ENCODE data around the gene SYNGR1.

Gene SYNGR1

DNA sequence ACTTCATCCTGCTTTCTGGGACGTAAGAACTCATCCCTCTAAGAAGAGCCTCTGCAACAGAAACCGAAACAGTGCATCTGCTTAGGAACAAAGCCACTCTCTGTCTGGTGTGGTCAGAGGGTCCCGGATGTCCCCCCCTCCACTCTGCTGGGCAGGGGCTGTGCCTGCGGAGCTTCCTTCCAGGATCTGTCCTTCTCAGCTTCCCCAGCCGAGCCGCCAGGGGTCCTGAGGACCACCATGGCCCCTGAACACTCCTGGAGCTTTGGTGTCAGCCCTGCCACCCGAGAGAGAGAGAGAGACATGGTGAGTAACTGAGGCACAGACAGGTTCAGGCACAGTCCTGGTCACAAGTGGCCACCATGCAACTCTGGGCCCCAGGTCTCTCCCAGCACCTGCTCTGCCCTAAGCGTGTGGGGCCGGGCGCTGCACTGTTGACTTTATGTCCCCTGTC is 82.6 kb downstream of the SYNGR1 start:
- no peak overlapping the region for H2AFZ ChIP-seq
- H3K4me1 ChIP-seq, result no peaks in the 10 kb centered on the region
- H3K4me2 ChIP-seq (ENCODE audit: low read length), result no peak overlapping the region
- H3K79me2 ChIP-seq, result no peaks in the 10 kb centered on the region
- H3K27me3 ChIP-seq (ENCODE audit: control insufficient read depth, insufficient read depth, low read length), result no peaks in the 10 kb centered on the region
- no peaks in the 10 kb centered on the region for H3K36me3 ChIP-seq (ENCODE audit: control insufficient read depth, insufficient read depth, low read length)
- no peak overlapping the region for H3K4me3 ChIP-seq (ENCODE audit: low read depth, low read length)
- H3K27ac ChIP-seq, result peak overlapping the region; percentile 66
- no peak overlapping the region for H3K9ac ChIP-seq
- TF ChIP-seq, protein P1, sequence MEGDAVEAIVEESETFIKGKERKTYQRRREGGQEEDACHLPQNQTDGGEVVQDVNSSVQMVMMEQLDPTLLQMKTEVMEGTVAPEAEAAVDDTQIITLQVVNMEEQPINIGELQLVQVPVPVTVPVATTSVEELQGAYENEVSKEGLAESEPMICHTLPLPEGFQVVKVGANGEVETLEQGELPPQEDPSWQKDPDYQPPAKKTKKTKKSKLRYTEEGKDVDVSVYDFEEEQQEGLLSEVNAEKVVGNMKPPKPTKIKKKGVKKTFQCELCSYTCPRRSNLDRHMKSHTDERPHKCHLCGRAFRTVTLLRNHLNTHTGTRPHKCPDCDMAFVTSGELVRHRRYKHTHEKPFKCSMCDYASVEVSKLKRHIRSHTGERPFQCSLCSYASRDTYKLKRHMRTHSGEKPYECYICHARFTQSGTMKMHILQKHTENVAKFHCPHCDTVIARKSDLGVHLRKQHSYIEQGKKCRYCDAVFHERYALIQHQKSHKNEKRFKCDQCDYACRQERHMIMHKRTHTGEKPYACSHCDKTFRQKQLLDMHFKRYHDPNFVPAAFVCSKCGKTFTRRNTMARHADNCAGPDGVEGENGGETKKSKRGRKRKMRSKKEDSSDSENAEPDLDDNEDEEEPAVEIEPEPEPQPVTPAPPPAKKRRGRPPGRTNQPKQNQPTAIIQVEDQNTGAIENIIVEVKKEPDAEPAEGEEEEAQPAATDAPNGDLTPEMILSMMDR (IDR thresholded peaks at IDR 0.05), result no peak
- H3K9me3 ChIP-seq (ENCODE audit: control insufficient read depth, low read length), result no peaks in the 10 kb centered on the region

DNA sequence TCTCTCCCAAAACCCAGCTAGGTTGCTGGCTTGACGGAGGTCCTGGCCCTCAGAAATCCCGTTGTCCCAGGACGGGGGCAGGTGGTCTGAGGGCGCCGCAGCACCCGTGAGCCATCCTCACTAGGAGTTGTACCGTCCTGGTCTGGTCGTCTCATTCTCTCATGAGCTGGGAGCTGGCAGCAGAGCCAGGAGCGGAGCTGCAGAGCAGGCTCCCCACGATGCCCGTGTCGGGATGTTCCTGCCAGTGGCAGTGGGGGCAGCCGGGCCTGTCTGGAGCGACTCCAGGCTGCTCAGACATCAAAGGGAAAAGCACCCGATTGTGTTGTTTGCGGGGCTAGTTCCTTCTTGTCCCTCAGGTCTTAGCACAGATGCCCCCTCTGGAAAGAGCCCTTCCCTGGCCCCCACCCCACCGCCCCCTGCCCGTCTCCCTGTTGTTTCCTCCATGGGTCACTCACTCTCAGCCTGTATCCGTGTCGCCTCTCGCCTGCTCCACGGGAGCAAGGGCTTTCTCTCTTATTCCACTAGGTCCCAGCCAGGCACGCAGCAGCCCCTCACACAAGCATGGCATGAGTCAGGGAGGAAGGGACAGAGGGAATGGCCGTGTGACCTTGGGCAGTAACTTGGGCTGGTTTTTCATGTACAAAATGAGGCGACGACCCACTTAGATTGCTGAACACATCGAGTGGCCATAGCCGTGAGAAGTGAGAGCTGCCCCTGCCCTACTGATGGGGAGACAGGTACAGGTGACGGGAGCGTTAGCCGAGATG is 83.9 kb downstream of the SYNGR1 start:
- H3K36me3 ChIP-seq (ENCODE audit: control insufficient read depth, insufficient read depth, low read length), result no peaks in the 10 kb centered on the region
- no peak overlapping the region for H2AFZ ChIP-seq
- TF ChIP-seq, protein P1 (IDR thresholded peaks at IDR 0.05), result no peak
- H3K4me2 ChIP-seq (ENCODE audit: low read length), result no peak overlapping the region
- H3K27me3 ChIP-seq (ENCODE audit: control insufficient read depth, insufficient read depth, low read length), result no peaks in the 10 kb centered on the region
- no peaks in the 10 kb centered on the region for H3K79me2 ChIP-seq
- H3K27ac ChIP-seq, result no peak overlapping the region
- no peak overlapping the region for H3K9ac ChIP-seq
- H3K4me1 ChIP-seq, result no peaks in the 10 kb centered on the region
- H3K9me3 ChIP-seq (ENCODE audit: control insufficient read depth, low read length), result no peaks in the 10 kb centered on the region
- H3K4me3 ChIP-seq (ENCODE audit: low read depth, low read length), result no peak overlapping the region

DNA sequence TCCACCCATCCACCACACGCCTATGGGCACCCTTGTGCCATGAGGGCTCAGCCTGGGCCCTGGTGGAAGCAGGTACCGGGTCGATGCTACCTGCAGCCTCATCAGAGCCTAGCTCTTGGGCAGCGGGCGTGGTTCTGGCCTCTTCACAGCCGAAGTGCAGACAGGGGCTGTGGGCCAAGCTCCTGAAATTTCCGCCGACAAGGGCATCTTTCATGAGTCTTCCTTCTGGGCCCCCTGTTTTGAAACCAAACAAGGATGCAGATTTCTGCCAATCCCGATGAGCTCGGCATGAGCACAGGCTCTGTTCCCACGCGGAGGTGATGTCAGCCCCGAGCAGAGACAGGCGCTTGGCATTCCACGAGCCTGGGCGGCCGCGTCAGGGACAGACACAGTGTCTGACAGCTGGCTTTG is 84.5 kb downstream of the SYNGR1 start:
- no peak overlapping the region for H3K27ac ChIP-seq
- H3K9me3 ChIP-seq (ENCODE audit: control insufficient read depth, low read length), result no peaks in the 10 kb centered on the region
- H3K4me1 ChIP-seq, result no peaks in the 10 kb centered on the region
- H3K4me2 ChIP-seq (ENCODE audit: low read length), result no peak overlapping the region
- TF ChIP-seq, protein P1 (IDR thresholded peaks at IDR 0.05), result no peak
- H3K79me2 ChIP-seq, result no peaks in the 10 kb centered on the region
- no peak overlapping the region for H3K9ac ChIP-seq
- H3K4me3 ChIP-seq (ENCODE audit: low read depth, low read length), result no peak overlapping the region
- H3K27me3 ChIP-seq (ENCODE audit: control insufficient read depth, insufficient read depth, low read length), result peaks cover 1% of the 10 kb centered on the region
- H3K36me3 ChIP-seq (ENCODE audit: control insufficient read depth, insufficient read depth, low read length), result no peaks in the 10 kb centered on the region
- no peak overlapping the region for H2AFZ ChIP-seq

DNA sequence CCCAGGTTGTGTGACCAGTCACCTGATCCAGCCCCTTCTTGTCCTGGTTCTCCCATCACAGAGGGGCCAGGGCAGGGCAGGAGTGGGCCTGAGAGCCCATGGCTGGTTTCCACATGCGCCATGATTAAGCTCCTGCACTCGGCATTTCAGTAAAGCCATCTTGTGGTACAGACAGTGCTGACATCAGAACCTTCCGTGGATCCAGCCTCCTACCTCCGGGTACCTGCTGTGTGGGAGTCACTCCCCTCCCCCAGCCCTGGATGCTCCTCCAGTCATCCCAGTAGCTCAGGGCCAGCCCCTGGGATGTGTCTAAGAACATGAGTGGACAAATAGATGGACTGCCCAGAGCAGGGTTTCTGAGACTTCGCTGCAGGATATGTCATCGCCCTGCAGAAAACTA is 84.9 kb downstream of the SYNGR1 start:
- Histone ChIP-seq H3K4me1 (no peaks in the 10 kb centered on the region), H3K9ac (no peak overlapping the region), H3K4me3 (ENCODE audit: low read depth, low read length) (no peak overlapping the region), H3K36me3 (ENCODE audit: control insufficient read depth, insufficient read depth, low read length) (no peaks in the 10 kb centered on the region), H3K27ac (no peak overlapping the region), H3K9me3 (ENCODE audit: control insufficient read depth, low read length) (no peaks in the 10 kb centered on the region), H2AFZ (no peak overlapping the region), H3K79me2 (no peaks in the 10 kb centered on the region), H3K4me2 (ENCODE audit: low read length) (no peak overlapping the region), H3K27me3 (ENCODE audit: control insufficient read depth, insufficient read depth, low read length) (peaks cover 3% of the 10 kb centered on the region)
- TF ChIP-seq, protein P1 (IDR thresholded peaks at IDR 0.05), result no peak

All from parathyroid adenoma (tissue), 2 donors.